ENCODE data around the gene LMF1. TPM values are rescaled to one million over a fixed set of nuclear protein-coding genes. Genes with fewer than 3 reads are reported as not detected.

LMF1 gene
- total RNA-seq, 2 donors from 2014 or later: 26.9 to 33.2 TPM

DNA sequence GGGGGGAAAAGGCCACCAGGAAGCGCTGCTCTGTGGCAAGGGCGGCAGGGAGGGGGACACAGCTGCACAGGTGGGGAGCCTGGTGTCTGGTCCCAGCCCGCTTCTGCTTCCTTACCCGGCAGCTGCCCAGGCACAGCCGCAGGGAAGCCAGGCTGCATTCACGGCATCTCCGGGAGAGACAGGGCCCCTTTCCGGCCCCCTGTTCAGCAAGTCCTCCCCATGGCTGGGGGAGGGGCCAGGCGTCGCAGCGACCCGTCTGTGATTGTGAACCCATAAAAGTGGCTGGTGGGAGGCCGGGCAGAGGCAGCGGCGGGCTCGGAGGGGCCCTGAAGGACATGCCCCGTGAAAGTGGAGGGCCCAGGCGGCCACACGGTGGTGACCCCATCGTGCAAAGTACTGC, 39.5 kb upstream of the LMF1 start:
- Mint-ChIP-seq H3K9me3 (no peaks in the 10 kb centered on the region), H3K36me3 (ENCODE audit: insufficient read depth in 2 of 2) (no peaks in the 10 kb centered on the region), H3K4me3 (no peak overlapping the region), H3K27me3 (ENCODE audit: low read depth) (no peaks in the 10 kb centered on the region), H3K27ac (no peak overlapping the region), H3K4me1 (ENCODE audit: low read depth) (peaks cover 12% of the 10 kb centered on the region)
- DNase-seq (no peak), ATAC-seq (replicated peaks in 1 of 2) (no peak)

DNA sequence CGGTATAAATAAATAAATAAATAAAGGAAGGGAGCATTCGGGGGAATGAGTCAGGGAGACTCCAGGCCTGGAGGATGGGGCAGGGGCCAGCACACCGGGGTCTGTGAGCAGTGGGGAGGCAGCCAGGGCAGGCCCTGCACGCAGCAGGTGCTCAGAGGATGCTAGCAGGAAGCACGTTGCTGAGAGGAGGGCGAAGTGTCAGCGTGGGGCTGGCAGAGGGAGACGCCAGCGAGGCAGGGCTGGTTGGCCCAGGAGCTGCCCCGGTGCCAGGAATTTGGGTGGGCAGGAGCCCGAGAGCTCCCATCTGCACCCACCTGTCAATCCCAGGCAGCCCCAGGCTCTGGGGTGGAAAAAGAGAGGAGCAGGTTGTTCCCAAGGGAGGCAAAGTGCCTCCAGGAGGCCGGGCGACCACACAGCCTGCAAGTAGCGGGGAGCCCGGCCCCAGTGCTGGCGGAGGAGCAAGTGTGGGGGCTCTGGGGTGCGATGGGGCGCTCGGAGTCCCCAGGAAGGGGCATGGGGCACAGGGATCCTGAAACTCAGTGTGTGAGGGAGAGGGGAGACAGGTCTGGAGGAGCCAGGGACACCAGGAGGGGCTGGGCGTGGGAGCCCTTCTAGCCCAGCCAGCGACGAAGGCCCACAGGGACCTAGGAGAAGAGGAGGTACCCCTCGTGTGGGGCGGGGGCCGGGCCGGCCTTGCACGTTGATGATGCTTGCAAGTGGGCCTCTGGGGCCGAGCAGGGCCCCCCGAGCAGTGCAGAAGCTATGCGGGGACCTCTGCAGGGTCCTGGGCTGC, 38.8 kb upstream of the LMF1 start:
- H3K4me3 Mint-ChIP-seq: no peak overlapping the region
- peaks cover 14% of the 10 kb centered on the region for H3K4me1 Mint-ChIP-seq (ENCODE audit: low read depth)
- no peaks in the 10 kb centered on the region for H3K9me3 Mint-ChIP-seq
- DNase-seq: no peak
- H3K27me3 Mint-ChIP-seq (ENCODE audit: low read depth): no peaks in the 10 kb centered on the region
- H3K27ac Mint-ChIP-seq: no peak overlapping the region
- no peak for ATAC-seq (replicated peaks in 1 of 2)
- H3K36me3 Mint-ChIP-seq (ENCODE audit: insufficient read depth in 2 of 2): no peaks in the 10 kb centered on the region

DNA sequence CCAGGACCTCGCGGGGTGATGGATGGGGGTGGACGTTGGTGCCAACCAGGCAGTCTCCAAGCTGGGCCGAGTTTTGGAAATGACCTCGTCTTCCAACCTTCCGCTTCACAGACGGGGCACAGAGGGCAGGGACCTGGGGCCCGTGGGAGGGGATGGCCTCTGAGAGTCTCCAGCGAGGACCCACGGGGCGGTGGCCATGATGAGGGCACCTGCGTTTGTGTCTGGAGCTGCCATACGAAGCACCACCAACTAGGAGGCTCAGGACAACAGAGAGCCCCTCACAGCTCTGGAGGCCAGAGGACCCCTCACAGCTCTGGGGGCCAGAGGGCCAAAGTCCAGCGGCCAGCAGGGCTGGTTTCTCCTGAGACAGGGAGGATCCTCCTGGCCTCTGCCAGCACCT, 37.3 kb upstream of the LMF1 start:
- no peaks in the 10 kb centered on the region for H3K36me3 Mint-ChIP-seq (ENCODE audit: insufficient read depth in 2 of 2)
- H3K27me3 Mint-ChIP-seq (ENCODE audit: low read depth): no peaks in the 10 kb centered on the region
- H3K4me1 Mint-ChIP-seq (ENCODE audit: low read depth): peaks cover 26% of the 10 kb centered on the region
- H3K4me3 Mint-ChIP-seq: no peak overlapping the region
- no peaks in the 10 kb centered on the region for H3K9me3 Mint-ChIP-seq
- no peak for ATAC-seq (replicated peaks in 1 of 2)
- DNase-seq: no peak
- no peak overlapping the region for H3K27ac Mint-ChIP-seq

DNA sequence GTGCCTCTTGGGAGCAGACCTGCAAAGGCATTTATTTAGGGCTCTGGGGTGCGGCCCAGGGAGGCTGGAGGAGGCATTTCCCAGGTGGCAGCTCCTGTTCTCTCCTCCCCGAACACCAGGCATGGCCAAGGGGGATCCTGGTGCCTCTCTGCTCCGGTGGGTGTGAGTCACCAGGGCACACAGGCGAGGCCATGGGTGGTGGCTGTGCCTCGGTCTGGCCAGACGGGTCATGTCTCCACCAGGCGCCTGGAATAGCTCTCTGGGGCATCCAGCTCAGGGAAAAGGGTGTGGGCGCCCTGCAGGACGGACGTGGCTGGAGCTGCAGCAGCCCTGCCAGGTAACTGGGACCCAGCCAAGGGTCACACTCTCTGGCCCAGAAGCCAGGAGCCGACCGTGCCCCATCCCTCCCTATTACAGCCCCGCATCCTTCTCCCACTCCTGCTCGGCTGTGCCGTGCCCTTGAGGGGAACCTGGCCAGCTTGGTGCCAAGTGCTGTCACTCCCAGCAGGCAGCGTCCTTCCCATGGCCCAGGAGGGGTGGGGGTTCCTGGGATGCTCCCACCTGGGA, 36.6 kb upstream of the LMF1 start:
- H3K4me1 Mint-ChIP-seq (ENCODE audit: low read depth): peaks cover 34% of the 10 kb centered on the region
- H3K36me3 Mint-ChIP-seq (ENCODE audit: insufficient read depth in 2 of 2): no peaks in the 10 kb centered on the region
- DNase-seq (no peak), ATAC-seq (replicated peaks in 1 of 2) (no peak)
- no peak overlapping the region for H3K27ac Mint-ChIP-seq
- H3K27me3 Mint-ChIP-seq (ENCODE audit: low read depth): no peaks in the 10 kb centered on the region
- no peaks in the 10 kb centered on the region for H3K9me3 Mint-ChIP-seq
- H3K4me3 Mint-ChIP-seq: no peak overlapping the region

DNA sequence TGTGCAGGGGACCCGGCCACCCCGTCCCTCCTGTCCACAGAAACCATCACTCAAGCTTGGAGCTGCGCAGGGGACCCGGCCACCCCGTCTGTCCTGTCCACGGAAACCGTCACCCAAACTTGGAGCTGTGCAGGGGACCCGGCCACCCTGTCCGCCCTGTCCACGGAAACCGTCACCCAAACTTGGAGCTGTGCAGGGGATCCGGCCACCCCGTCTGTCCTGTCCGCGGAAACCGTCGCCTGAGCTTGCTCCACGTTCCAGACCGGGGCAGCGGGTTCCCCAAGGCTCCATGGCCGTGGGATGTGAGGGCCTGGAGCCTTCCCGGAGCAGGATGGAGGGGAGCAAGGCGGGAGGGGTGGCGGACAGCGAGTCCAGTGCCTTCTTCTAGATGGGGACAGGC, 36.0 kb upstream of the LMF1 start:
- ATAC-seq (replicated peaks in 1 of 2): no peak

DNA sequence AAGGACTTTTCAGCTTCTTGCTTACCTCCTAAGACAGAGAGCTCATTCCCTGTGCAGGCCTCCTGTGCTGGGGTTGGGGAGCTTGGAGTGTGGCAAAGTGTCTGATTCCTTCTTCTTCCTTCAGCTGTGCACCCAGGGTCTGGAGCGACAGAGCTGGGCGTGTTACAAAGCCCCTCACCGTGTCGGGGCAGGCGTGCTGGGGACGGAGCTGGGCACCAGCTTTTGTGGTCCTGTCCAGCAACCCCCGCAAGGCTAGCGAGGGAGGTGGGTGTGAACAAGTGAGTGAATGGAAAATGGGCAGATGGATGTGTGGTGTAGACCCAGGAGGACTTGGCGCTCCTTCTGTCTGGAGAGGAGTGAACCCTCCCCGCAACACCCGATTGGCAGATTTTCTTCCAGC, 34.5 kb upstream of the LMF1 start:
- DNase-seq (no peak), ATAC-seq (replicated peaks in 1 of 2) (no peak)
- Mint-ChIP-seq H3K27me3 (ENCODE audit: low read depth) (no peaks in the 10 kb centered on the region), H3K9me3 (no peaks in the 10 kb centered on the region), H3K27ac (no peak overlapping the region), H3K4me3 (peak overlapping the region in 1 of 2 donors; percentile 51), H3K4me1 (ENCODE audit: low read depth) (peaks cover 39% of the 10 kb centered on the region), H3K36me3 (ENCODE audit: insufficient read depth in 2 of 2) (no peaks in the 10 kb centered on the region)

More for the DNA sequence above, 36.0 kb upstream of the LMF1 start:
- H3K36me3 Mint-ChIP-seq (ENCODE audit: insufficient read depth in 2 of 2): no peaks in the 10 kb centered on the region
- no peaks in the 10 kb centered on the region for H3K27me3 Mint-ChIP-seq (ENCODE audit: low read depth)
- H3K27ac Mint-ChIP-seq: no peak overlapping the region
- DNase-seq: no peak
- no peaks in the 10 kb centered on the region for H3K9me3 Mint-ChIP-seq
- no peak overlapping the region for H3K4me3 Mint-ChIP-seq
- H3K4me1 Mint-ChIP-seq (ENCODE audit: low read depth): peaks cover 39% of the 10 kb centered on the region

DNA sequence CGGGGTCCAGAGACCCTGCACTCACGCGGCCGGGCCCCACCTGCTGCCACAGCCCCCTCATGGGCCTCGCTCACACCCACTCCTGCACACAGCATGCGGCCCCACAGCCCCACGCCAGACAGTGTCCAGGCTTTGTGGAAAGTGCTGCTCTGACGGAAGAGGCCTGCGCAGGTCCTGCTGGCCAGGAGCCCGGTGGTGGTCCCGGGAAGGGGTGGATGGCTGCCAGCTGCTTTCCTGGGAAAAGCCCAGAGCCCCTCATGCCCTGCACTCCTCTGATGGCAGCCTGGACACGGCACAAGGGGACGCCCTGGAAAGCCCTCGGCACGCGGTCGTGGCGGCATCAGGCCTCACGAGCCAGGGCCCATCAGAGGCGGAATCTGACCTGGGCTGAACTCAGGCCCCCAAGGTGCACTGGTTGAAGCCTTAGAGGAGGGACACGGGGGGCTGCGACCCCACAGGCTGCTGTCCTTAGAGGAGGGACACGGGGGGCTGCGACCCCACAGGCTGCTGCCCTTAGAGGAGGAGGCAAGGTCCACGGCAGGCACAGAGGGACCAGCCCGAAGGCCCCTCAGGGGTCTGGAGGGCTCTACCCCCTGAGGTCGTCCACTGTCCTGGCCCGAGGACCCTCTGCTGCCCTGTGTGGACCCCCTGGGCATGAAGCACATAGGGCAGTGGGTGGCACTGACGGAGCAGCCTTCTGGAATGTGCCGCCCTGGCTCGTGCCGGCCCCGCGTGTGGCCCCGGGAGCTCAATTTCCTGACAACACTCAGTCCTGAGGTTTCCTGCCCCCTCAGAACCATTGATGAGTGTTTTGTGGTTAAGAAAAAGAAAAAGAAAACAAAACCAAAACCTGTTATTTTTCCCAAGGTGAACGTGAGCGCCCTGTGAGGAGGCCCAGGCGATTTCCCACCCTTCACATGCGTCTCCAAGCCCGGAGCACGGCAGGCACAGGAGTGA, 32.9 kb upstream of the LMF1 start:
- Mint-ChIP-seq H3K4me1 (ENCODE audit: low read depth) (peaks cover 47% of the 10 kb centered on the region), H3K4me3 (peak overlapping the region; percentile 78 to 79), H3K27me3 (ENCODE audit: low read depth) (no peaks in the 10 kb centered on the region), H3K36me3 (ENCODE audit: insufficient read depth in 2 of 2) (no peaks in the 10 kb centered on the region), H3K9me3 (no peaks in the 10 kb centered on the region), H3K27ac (peak overlapping the region; percentile 44)
- DNase-seq: peak; percentile 65 to 71
- ATAC-seq (replicated peaks in 1 of 2): peak; percentile 73 to 74

DNA sequence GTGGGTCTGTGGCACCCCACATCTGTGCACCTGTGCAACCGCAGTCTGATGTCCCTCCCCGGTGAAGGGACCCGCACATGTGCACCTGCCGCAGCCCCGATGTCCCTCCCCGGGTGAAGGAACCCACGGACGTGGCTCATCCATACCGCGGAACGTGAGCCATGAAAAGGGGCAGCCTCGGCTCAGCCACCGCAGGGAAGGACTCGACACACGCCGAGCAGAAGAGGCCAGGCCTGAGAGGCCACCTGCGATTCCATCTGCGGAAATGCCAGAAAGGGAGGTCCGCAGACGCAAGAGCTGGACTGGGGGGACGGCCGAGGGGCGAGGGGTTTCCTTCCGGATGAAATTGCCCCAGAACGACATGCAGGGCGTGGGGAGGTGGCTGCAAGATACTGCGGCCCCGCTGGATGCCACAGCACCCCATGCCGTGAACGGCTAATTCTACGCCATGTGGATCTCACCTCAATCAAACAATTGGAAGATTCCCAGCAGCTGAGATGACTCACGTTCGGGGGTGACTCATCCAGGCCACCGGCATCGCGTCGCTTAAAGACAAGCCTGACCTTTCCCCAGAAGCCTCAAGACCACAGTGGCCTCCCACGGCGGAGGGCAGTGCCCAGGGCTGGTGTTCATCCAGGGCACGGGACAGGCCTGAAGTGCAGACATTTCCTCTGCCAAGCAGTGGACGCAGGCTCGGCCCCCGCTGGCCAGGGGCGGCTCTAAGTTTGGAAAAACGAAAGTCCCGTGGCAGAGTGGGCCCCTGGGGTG, 31.8 kb upstream of the LMF1 start:
- no peaks in the 10 kb centered on the region for H3K9me3 Mint-ChIP-seq

DNA sequence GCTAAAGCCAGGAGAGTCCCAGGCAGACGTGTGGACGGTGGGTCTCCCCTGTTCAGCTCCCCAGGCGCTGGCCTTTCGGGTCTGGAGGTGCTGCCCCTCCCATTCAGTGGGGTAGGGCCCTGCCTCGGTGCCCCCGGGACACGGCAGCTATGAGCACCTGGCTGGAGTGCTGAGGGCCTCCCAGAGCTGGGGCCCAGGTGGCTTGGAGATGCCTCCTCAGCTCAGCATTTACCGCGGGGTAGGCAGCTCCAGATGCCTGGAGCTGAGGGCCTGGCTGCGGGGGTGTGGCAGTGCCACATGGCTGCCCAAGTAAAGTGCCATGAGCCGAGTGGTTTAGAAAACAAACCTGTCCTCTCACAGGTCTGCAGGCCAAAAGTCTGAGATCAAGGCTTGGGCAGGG, 30.3 kb upstream of the LMF1 start:
- ATAC-seq (replicated peaks in 1 of 2): no peak
- H3K4me3 Mint-ChIP-seq: no peak overlapping the region
- no peaks in the 10 kb centered on the region for H3K9me3 Mint-ChIP-seq
- peaks cover 8% of the 10 kb centered on the region for H3K27me3 Mint-ChIP-seq (ENCODE audit: low read depth)
- H3K36me3 Mint-ChIP-seq (ENCODE audit: insufficient read depth in 2 of 2): no peaks in the 10 kb centered on the region
- no peak overlapping the region for H3K27ac Mint-ChIP-seq
- peaks cover 69% of the 10 kb centered on the region for H3K4me1 Mint-ChIP-seq (ENCODE audit: low read depth)
- no peak for DNase-seq

More for the DNA sequence above, 31.8 kb upstream of the LMF1 start:
- DNase-seq: peak; percentile 85 to 86
- H3K36me3 Mint-ChIP-seq (ENCODE audit: insufficient read depth in 2 of 2): no peaks in the 10 kb centered on the region
- H3K27me3 Mint-ChIP-seq (ENCODE audit: low read depth): no peaks in the 10 kb centered on the region
- peak overlapping the region; percentile 9 for H3K27ac Mint-ChIP-seq
- H3K4me1 Mint-ChIP-seq (ENCODE audit: low read depth): peaks cover 58% of the 10 kb centered on the region
- peak overlapping the region; percentile 79 to 80 for H3K4me3 Mint-ChIP-seq
- peak; percentile 78 to 84 for ATAC-seq (replicated peaks in 1 of 2)

DNA sequence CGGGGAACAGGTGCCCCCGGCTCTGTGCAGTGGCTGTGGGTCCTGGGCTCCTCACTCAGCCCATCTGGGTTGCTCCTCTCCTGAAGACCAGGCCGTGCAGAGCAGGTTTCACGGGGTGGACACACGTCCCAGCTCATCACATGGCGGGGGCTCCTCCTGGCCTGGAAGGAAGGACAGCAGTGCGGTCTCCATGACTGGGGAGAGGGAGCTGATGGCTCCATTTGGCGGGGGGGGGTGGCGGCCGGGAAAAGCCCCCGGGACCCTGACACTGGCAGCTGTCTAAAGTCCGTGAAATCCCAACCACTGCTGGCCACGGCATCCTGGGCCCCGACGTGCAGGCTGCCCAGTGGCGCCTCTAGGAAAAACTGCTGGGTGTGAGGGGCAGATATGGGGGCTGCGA, 29.8 kb upstream of the LMF1 start:
- no peaks in the 10 kb centered on the region for H3K9me3 Mint-ChIP-seq
- no peak overlapping the region for H3K4me3 Mint-ChIP-seq
- DNase-seq (no peak), ATAC-seq (replicated peaks in 1 of 2) (no peak)
- H3K4me1 Mint-ChIP-seq (ENCODE audit: low read depth): peaks cover 67% of the 10 kb centered on the region
- no peak overlapping the region for H3K27ac Mint-ChIP-seq
- H3K36me3 Mint-ChIP-seq (ENCODE audit: insufficient read depth in 2 of 2): no peaks in the 10 kb centered on the region
- H3K27me3 Mint-ChIP-seq (ENCODE audit: low read depth): peaks cover 8% of the 10 kb centered on the region

DNA sequence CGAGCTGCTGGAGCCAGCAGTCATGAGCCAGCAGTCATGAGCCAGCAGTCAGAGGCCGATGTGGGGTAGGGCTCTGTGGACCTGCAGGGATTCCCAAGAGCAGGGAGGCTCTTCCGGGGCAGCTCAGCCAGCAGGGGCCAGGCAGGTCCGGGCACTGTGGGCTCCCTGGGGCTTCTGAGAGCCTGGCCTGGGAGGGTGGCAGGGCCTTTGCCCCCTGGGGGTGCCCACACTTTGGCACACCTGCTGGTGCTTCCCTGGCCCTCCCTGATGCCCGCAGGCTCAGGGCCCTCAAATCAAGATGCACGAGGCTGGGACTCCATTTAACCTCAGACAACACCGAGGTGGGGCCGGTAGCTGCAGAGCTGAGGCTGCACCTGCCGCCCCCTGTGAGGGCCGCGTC, 28.9 kb upstream of the LMF1 start:
- Mint-ChIP-seq H3K4me1 (ENCODE audit: low read depth) (peaks cover 70% of the 10 kb centered on the region), H3K9me3 (peaks cover 0 to 2% of the 10 kb centered on the region in 2 donors), H3K27ac (no peak overlapping the region), H3K36me3 (ENCODE audit: insufficient read depth in 2 of 2) (peaks cover 0 to 3% of the 10 kb centered on the region in 2 donors), H3K27me3 (ENCODE audit: low read depth) (peaks cover 8% of the 10 kb centered on the region), H3K4me3 (no peak overlapping the region)
- ATAC-seq (replicated peaks in 1 of 2) (no peak), DNase-seq (no peak)

DNA sequence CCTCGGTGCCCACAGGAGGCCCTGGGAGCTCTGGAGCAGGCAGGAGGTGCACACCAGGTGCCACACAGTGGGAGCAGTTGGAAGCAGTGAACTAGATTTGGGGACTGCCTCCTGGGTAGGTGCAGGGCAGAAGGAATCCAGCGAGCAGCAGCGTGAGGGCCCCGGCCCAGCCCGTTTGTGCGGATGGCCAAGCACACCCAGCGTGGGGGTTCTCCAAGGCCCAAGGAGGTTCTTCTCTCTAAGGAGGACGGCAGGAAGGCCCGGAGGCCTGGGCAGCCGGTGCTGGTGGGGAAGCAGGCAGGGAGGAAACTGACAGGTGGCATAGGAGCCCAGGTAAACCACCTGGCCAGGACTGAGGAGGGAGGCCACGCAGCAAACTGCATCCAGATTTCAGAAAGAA, 27.8 kb upstream of the LMF1 start:
- H3K9me3 Mint-ChIP-seq: peaks cover 0 to 2% of the 10 kb centered on the region in 2 donors
- H3K4me1 Mint-ChIP-seq (ENCODE audit: low read depth): peaks cover 64% of the 10 kb centered on the region
- no peak overlapping the region for H3K27ac Mint-ChIP-seq
- peaks cover 8% of the 10 kb centered on the region for H3K27me3 Mint-ChIP-seq (ENCODE audit: low read depth)
- no peak for ATAC-seq (replicated peaks in 1 of 2)
- peaks cover 0 to 3% of the 10 kb centered on the region in 2 donors for H3K36me3 Mint-ChIP-seq (ENCODE audit: insufficient read depth in 2 of 2)
- H3K4me3 Mint-ChIP-seq: peak overlapping the region in 1 of 2 donors; percentile 82
- no peak for DNase-seq
